Mesenchymal stem cell (in vitro differentiated cells and primary cell): Measurements from ENCODE around the gene PMF1.
"Not testable (repeated sequence)": the region's sequence is repeated elsewhere in the genome, so short reads cannot be mapped to it uniquely, and the experiment has no call there.

ENCODE experiments used
- DNase-seq: peaks from one replicate; pipeline ENCODE4 v3.0.0-alpha.2; 2013
- H2AFZ ChIP-seq: one replicate; pipeline ENCODE4 v1.6.1; 2013; ENCODE audit warnings: low read depth, mild to moderate bottlenecking, control low read depth, inconsistent platforms, low read length, moderate library complexity
- H2AK5ac ChIP-seq: 2 replicates; pipeline ENCODE4 v1.6.1; 2013; ENCODE audit warnings: low read length, moderate library complexity, mild to moderate bottlenecking, inconsistent platforms; ENCODE audit not compliant: severe bottlenecking
- H2BK120ac ChIP-seq: one replicate; pipeline ENCODE4 v1.6.1; 2013; ENCODE audit warnings: low read depth, mild to moderate bottlenecking, inconsistent platforms, low read length, moderate library complexity
- H2BK12ac ChIP-seq, 2 experiments: one replicate each; pipeline ENCODE4 v1.6.1; 2013; ENCODE audit warnings: inconsistent platforms in 2 of 2, low read length in 2 of 2, mild to moderate bottlenecking in 2 of 2, moderate library complexity in 2 of 2, control low read depth in 1 of 2
- H2BK15ac ChIP-seq: one replicate; pipeline ENCODE4 v1.6.1; 2013; ENCODE audit warnings: mild to moderate bottlenecking, low read depth, inconsistent platforms; ENCODE audit not compliant: poor library complexity, severe bottlenecking
- H2BK5ac ChIP-seq: 2 replicates; pipeline ENCODE4 v1.6.1; 2013; ENCODE audit warnings: low read depth, mild to moderate bottlenecking, low read length, control low read depth, inconsistent platforms; ENCODE audit not compliant: poor library complexity, severe bottlenecking
- H3K14ac ChIP-seq, 2 experiments: one replicate each; pipeline ENCODE4 v1.6.1; 2013; ENCODE audit warnings: inconsistent platforms in 2 of 2, low read length in 2 of 2, control low read depth in 1 of 2, mild to moderate bottlenecking in 1 of 2, moderate library complexity in 1 of 2
- H3K18ac ChIP-seq, 2 experiments: one replicate each; pipeline ENCODE4 v1.6.1; 2013; ENCODE audit warnings: inconsistent platforms in 2 of 2, low read length in 2 of 2, control low read depth in 1 of 2, low read depth in 1 of 2, mild to moderate bottlenecking in 1 of 2
- H3K23ac ChIP-seq, 2 experiments: one replicate each; pipeline ENCODE4 v1.6.1; 2013; ENCODE audit warnings: inconsistent platforms in 2 of 2, low read length in 2 of 2, mild to moderate bottlenecking in 2 of 2, moderate library complexity in 2 of 2, control low read depth in 1 of 2
- H3K27ac ChIP-seq: 2 replicates; pipeline ENCODE4 v1.5.1; 2013; ENCODE audit warnings: mild to moderate bottlenecking, moderate library complexity, low read length, control low read depth, inconsistent platforms; ENCODE audit not compliant: poor library complexity, severe bottlenecking
- H3K27me3 ChIP-seq, 2 experiments: 2 replicates each; pipeline versions ENCODE4 v1.6.1 to v1.7.0; 2013; ENCODE audit warnings: low read length in 2 of 2, mild to moderate bottlenecking in 2 of 2, moderate library complexity in 2 of 2, control low read depth in 1 of 2, inconsistent platforms in 1 of 2; ENCODE audit not compliant: control insufficient read depth in 1 of 2, insufficient read depth in 1 of 2
- H3K36me3 ChIP-seq, 2 experiments: 2 replicates each; pipeline versions ENCODE4 v1.6.1 to v1.7.0; 2013; ENCODE audit warnings: low read length in 2 of 2, control low read depth in 1 of 2, inconsistent platforms in 1 of 2, low read depth in 1 of 2, mild to moderate bottlenecking in 1 of 2; ENCODE audit not compliant: insufficient read depth in 2 of 2, control insufficient read depth in 1 of 2
- H3K4ac ChIP-seq, 2 experiments: one replicate each; pipeline ENCODE4 v1.6.1; 2013; ENCODE audit warnings: inconsistent platforms in 2 of 2, low read length in 2 of 2, mild to moderate bottlenecking in 2 of 2, moderate library complexity in 2 of 2, control low read depth in 1 of 2, low read depth in 1 of 2
- H3K4me1 ChIP-seq: 2 replicates; pipeline ENCODE4 v1.6.1; 2013; ENCODE audit warnings: low read depth, low read length, control low read depth; ENCODE audit not compliant: control insufficient read depth, insufficient read depth
- H3K4me2 ChIP-seq: 2 replicates; pipeline ENCODE4 v1.6.1; 2013; ENCODE audit warnings: low read length, mild to moderate bottlenecking, inconsistent platforms; ENCODE audit not compliant: poor library complexity, severe bottlenecking
- H3K4me3 ChIP-seq, 2 experiments: 2 replicates each; pipeline versions ENCODE4 v1.5.1 to v1.7.0; 2013; ENCODE audit warnings: low read length in 2 of 2, mild to moderate bottlenecking in 2 of 2, control low read depth in 1 of 2, low read depth in 1 of 2; ENCODE audit not compliant: insufficient read depth in 1 of 2
- H3K79me1 ChIP-seq: replicated peaks from 2 replicates; pipeline ENCODE4 v1.6.1; 2013; ENCODE audit warnings: mild to moderate bottlenecking, control low read depth, low read length, inconsistent platforms; ENCODE audit not compliant: poor library complexity, severe bottlenecking
- H3K9ac ChIP-seq: 2 replicates; pipeline ENCODE4 v1.7.0; 2013; ENCODE audit warnings: mild to moderate bottlenecking, low read length, moderate library complexity
- H3K9me3 ChIP-seq: 2 replicates; pipeline ENCODE4 v1.7.0; 2013; ENCODE audit warnings: mild to moderate bottlenecking, low read length; ENCODE audit not compliant: control insufficient read depth
- H4K8ac ChIP-seq: one replicate; pipeline ENCODE4 v1.6.1; 2013; ENCODE audit warnings: inconsistent platforms, mild to moderate bottlenecking, low read length, moderate library complexity
- H4K91ac ChIP-seq: one replicate; pipeline ENCODE4 v1.6.1; 2013; ENCODE audit warnings: mild to moderate bottlenecking, low read length, inconsistent platforms
- WGBS: methylation state at CpG from one replicate; pipeline ENCODE4 v1.1.7; 2013; ENCODE audit warnings: mixed read lengths; 5-methylcytosine and 5-hydroxymethylcytosine counted together

The PMF1 gene

DNA sequence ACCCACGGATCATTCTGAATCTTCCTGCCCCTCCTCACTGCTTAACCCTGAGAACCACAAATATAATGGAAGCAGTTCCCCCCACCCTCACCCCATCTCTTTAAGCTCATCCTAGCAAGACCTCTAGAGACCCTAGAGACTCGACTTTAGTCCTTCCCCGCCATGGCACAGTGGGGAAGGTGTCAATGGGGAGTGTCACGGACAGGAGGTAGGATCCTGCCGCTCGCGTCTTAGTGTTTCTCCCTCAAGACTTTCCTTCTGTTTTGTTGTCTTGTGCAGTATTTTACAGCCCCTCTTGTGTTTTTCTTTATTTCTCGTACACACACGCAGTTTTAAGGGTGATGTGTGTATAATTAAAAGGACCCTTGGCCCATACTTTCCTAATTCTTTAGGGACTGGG lies 677 bp upstream of the PMF1 start:
- no peak overlapping the region for H3K18ac ChIP-seq
- H2BK15ac ChIP-seq = no peak overlapping the region
- peak overlapping the region; percentile 96 for H3K9ac ChIP-seq
- H3K9me3 ChIP-seq = no peaks in the 10 kb centered on the region
- peaks cover 6% of the 10 kb centered on the region for H3K4me1 ChIP-seq
- no peak overlapping the region for H2BK5ac ChIP-seq
- H3K4me2 ChIP-seq = peak overlapping the region; percentile 38
- H2BK12ac ChIP-seq = peak overlapping the region in 1 of 2 experiments; percentile 57
- 93% methylated on average over 6 of the region's 9 CpGs for WGBS
- no peaks in the 10 kb centered on the region for H3K27me3 ChIP-seq
- H3K36me3 ChIP-seq = peaks cover 31 to 51% of the 10 kb centered on the region in 2 experiments
- H4K8ac ChIP-seq = peak overlapping the region; percentile 85
- H3K4ac ChIP-seq = no peak overlapping the region
- no peak overlapping the region for H3K14ac ChIP-seq
- peak overlapping the region; percentile 97 for H2AK5ac ChIP-seq
- no peak overlapping the region for H3K23ac ChIP-seq
- no peak for DNase-seq
- peak overlapping the region; percentile 28 for H4K91ac ChIP-seq
- H2BK120ac ChIP-seq = no peak overlapping the region
- peak overlapping the region; percentile 39 for H3K27ac ChIP-seq
- peak overlapping the region in 1 of 2 experiments; percentile 87 for H3K4me3 ChIP-seq
- H3K79me1 ChIP-seq = peaks cover 9% of the 10 kb centered on the region
- no peak overlapping the region for H2AFZ ChIP-seq

DNA sequence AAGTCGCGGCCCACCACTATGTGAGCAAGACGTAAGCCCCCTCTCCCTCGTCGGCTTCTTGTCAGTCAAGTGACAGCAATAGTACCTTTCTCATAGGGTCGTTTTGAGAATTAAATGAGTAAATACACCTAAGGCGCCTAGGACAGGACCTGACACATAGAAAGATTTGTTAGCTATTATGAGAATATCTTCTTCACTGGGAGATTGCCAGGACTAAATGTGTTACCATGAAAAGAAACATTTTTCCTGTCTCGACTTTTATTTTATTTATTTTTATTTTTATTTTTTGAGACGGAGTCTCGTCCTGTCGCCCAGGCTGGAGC lies 798 bp downstream of the PMF1 start:
- peak overlapping the region; percentile 90 for H3K4me2 ChIP-seq

DNA sequence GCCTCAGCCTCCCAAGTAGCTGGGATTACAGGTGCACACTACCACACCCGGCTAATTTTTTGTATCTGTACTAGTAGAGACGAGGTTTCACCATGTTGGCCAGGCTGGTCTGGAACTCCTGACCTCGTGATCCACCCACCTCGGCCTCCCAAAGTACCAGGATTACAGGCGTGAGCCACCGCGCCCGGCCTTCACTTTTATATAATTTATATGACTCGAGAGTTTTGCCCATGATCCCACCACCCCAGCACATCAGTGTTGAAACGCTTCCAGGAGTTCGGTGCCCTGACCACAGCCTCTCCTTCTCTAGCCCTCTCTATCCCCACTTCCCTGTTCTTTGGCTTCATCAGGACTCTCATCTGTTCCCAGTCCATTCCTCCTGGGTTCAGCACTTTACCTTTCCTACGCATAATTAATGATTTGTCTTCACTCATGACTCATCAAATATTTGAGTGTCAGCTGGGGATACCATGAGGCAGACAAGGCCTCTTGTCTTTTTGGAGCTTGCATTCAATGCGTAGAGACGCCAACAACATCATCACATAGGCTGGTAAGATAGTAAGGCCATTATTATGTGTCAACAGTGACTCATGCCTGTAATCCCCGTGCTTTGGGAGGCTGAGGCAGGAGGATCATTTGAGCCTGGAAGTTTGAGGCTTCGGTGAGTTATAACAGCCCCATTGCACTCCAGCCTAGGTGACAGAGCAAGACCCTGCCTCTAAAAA lies 1.4 kb downstream of the PMF1 start:
- Histone ChIP-seq H3K4me2 (peak overlapping the region; percentile 90), H2BK120ac (no peak overlapping the region), H3K4me1 (peaks cover 6% of the 10 kb centered on the region), H3K9ac (peak overlapping the region; percentile 96), H3K79me1 (peaks cover 11% of the 10 kb centered on the region), H3K14ac (no peak overlapping the region), H3K27ac (peak overlapping the region; percentile 28), H2BK12ac (no peak overlapping the region), H2BK5ac (no peak overlapping the region), H3K4ac (no peak overlapping the region), H2AFZ (no peak overlapping the region), H2AK5ac (no peak overlapping the region), H3K27me3 (no peaks in the 10 kb centered on the region), H3K9me3 (no peaks in the 10 kb centered on the region), H2BK15ac (no peak overlapping the region), H3K4me3 (peak overlapping the region in 1 of 2 experiments; percentile 87), H3K36me3 (peaks cover 23 to 32% of the 10 kb centered on the region in 2 experiments), H4K8ac (no peak overlapping the region), H3K18ac (no peak overlapping the region), H4K91ac (no peak overlapping the region), H3K23ac (no peak overlapping the region)
- DNase-seq = peak; percentile 70
- 80% methylated on average over 15 of the region's 16 CpGs for WGBS

More for the DNA sequence above, 798 bp downstream of the PMF1 start:
- WGBS = 63% methylated on average over 6 of the region's 11 CpGs
- H2BK120ac ChIP-seq = no peak overlapping the region
- peaks cover 11% of the 10 kb centered on the region for H3K79me1 ChIP-seq
- no peak overlapping the region for H2AFZ ChIP-seq
- no peak overlapping the region for H2BK15ac ChIP-seq
- H3K4me3 ChIP-seq = peak overlapping the region; percentile 83 to 87
- H3K27ac ChIP-seq = peak overlapping the region; percentile 98
- peaks cover 6% of the 10 kb centered on the region for H3K4me1 ChIP-seq
- H4K8ac ChIP-seq = peak overlapping the region; percentile 10
- H3K9ac ChIP-seq = peak overlapping the region; percentile 96
- no peak overlapping the region for H2AK5ac ChIP-seq
- peak overlapping the region; percentile 58 to 79 for H3K18ac ChIP-seq
- peaks cover 26 to 38% of the 10 kb centered on the region in 2 experiments for H3K36me3 ChIP-seq
- no peak overlapping the region for H4K91ac ChIP-seq
- H3K9me3 ChIP-seq = no peaks in the 10 kb centered on the region
- no peak for DNase-seq
- no peak overlapping the region for H3K4ac ChIP-seq
- H3K27me3 ChIP-seq = no peaks in the 10 kb centered on the region
- H2BK5ac ChIP-seq = no peak overlapping the region
- H2BK12ac ChIP-seq = peak overlapping the region in 1 of 2 experiments; percentile 35
- no peak overlapping the region for H3K23ac ChIP-seq
- H3K14ac ChIP-seq = no peak overlapping the region

DNA sequence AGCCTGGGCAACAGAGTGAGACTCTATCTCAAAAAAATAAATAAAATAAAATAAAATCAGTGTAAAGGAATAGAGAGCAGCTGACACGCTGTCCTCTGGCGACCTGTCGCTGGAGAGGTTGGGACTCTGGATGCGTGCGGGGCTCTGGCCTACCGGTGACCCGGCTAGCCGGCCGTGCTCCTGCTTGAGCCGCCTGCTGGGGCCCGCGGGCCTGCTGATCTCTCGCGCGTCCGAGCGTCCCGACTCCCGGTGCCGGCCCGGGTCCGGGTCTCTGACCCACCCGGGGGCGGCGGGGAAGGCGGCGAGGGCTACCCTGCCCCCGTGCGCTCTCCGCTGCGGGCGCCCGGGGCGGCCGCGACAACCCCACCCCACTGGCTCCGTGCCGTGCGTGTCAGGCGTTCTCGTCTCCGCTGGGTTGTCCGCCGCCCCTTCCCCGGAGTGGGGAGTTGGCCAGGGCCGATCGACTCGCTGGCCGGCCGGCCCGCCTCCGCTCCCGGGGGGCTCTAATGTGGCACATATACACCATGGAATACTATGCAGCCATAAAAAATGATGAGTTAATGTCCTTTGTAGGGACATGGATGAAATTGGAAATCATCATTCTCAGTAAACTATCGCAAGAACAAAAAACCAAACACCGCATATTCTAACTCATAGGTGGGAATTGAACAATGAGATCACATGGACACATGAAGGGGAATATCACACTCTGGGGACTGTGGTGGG lies 3.7 kb downstream of the PMF1 start:
- H2BK5ac ChIP-seq, H3K4ac ChIP-seq, H4K8ac ChIP-seq, H3K4me3 ChIP-seq, H2BK12ac ChIP-seq, DNase-seq, H4K91ac ChIP-seq, H3K27me3 ChIP-seq, H3K4me2 ChIP-seq, H3K9ac ChIP-seq, H3K23ac ChIP-seq, H3K4me1 ChIP-seq, H2AFZ ChIP-seq, H2BK15ac ChIP-seq, H2BK120ac ChIP-seq, H3K9me3 ChIP-seq, H3K14ac ChIP-seq, H3K27ac ChIP-seq, H3K18ac ChIP-seq, H2AK5ac ChIP-seq: not testable (repeated sequence)
- Histone ChIP-seq H3K36me3 (peaks cover 15 to 18% of the 10 kb centered on the region in 2 experiments), H3K79me1 (peaks cover 21% of the 10 kb centered on the region)
- 97% methylated on average over 34 of the region's 55 CpGs for WGBS
